Naive thymus-derived CD8-positive, alpha-beta T cell (primary cell): Measurements from ENCODE around the gene DPH2. TPM values are rescaled to one million over a fixed set of nuclear protein-coding genes. Genes with fewer than 3 reads are reported as not detected.

Source experiments
- ATAC-seq, 2 donors: fragments of 150-1000 bp; cut with Tn5 transposase in 1 of 2; sonication (Bioruptor Pico), chemical (Tn5 transposase) in 1 of 2; 1 replicate in 1 of 2; 2 replicates in 1 of 2; pipeline ENCODE4 v1.10.0; 2021; ENCODE audit warnings: mild to moderate bottlenecking in 2 of 2, moderate library complexity in 2 of 2
- POLR2A ChIA-PET: fragments of 350-600 bp; sonication (Branson Sonifier 250); formaldehyde crosslinking; loops from one replicate; lab custom pipeline; 2021; ENCODE audit warnings: antibody characterized with exemption; lab: Charles Lee
- DNase-seq, 10 donors: peaks; one replicate each; pipeline versions ENCODE4 v3.0.0 to v3.0.0-alpha.2; 2020 to 2022
- H3K27ac Mint-ChIP-seq, 10 donors: one replicate each; pipeline ENCODE4 v1.8.0; 2020 to 2022; ENCODE audit warnings: mild to moderate bottlenecking in 10 of 10, mixed read lengths in 10 of 10, moderate library complexity in 4 of 10, inconsistent platforms in 1 of 10
- H3K27me3 Mint-ChIP-seq, 5 donors: one replicate each; pipeline ENCODE4 v1.8.0; 2021 to 2022; ENCODE audit warnings: mixed read lengths in 5 of 5
- H3K36me3 Mint-ChIP-seq, 3 donors: one replicate each; pipeline ENCODE4 v1.8.0; 2020 to 2022; ENCODE audit warnings: mixed read lengths in 3 of 3, mild to moderate bottlenecking in 2 of 3, inconsistent platforms in 1 of 3
- H3K4me1 Mint-ChIP-seq, 4 donors: one replicate each; pipeline ENCODE4 v1.8.0; 2021 to 2022; ENCODE audit warnings: mixed read lengths in 4 of 4
- H3K4me3 Mint-ChIP-seq, 10 donors: one replicate each; pipeline ENCODE4 v1.8.0; 2020 to 2022; ENCODE audit warnings: mild to moderate bottlenecking in 10 of 10, mixed read lengths in 10 of 10, moderate library complexity in 6 of 10, inconsistent platforms in 1 of 10
- H3K9me3 Mint-ChIP-seq, 9 donors: one replicate each; pipeline ENCODE4 v1.8.0; 2020 to 2022; ENCODE audit warnings: mixed read lengths in 9 of 9, mild to moderate bottlenecking in 3 of 9, inconsistent platforms in 1 of 9, moderate library complexity in 1 of 9
- polyA plus RNA-seq, 3 donors: library from polyadenylated mRNA; unstranded; fragments of 300-500 nt; fragmentation: Illumina TruSeq; gene quantifications; one replicate each; pipeline ENCODE4 v1.2.3, GENCODE V29; 2021
- total RNA-seq, 8 experiments: library from RNA in 2 of 8; stranded (reverse) in 2 of 8; gene quantifications; one replicate each; pipeline ENCODE4 v1.2.3 and lab custom pipeline; 2021 to 2026

Gene DPH2
- total and polyA plus RNA-seq, 5 experiments from 2014 or later, result 30.2 to 40.4 (median 35.7) TPM

DNA sequence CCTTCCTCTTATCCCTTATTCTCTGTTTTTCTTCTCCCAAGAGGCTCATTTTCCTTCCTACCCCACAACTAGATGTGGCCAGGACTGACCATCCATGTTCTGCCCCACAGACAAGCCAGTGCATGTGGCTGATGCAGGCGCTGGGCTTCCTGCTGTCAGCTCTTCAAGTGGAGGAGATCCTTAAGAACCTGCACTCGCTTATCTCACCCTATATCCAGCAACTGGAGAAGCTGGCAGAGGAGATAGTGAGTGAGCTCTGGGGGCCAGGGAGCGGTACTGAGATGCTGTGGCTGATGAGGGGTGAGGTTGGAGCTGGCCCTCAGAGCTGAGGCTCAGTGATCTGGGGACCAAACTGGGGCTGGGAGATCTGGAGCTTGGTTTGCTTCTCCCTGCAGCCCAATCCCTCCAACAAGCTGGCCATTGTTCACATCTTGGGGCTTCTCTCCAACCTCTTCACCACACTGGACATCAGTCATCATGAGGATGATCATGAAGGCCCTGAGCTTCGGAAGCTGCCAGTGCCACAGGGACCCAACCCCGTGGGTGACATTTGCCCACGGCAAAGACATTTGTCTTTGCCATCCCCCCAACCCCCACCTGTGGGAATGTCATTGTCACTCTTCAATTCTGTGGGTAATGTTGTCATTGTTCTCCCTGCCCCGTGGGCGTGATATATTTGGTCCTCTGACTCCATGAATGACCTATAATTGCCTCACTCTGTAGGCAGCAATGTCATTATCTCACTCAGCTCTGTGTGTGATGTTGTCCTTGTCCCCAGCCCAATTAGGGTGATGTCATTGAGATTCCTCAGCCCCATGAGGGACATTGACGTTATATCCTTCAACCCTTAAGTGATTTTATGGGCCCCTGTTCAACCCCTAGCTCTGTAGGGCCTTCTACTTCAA lies 11.2 kb upstream of the DPH2 start:
- Mint-ChIP-seq H3K9me3 (no peaks in the 10 kb centered on the region), H3K27me3 (no peaks in the 10 kb centered on the region), H3K4me3 (no peak overlapping the region), H3K27ac (peak overlapping the region in 2 of 10 donors; percentile 43 to 66), H3K36me3 (peaks cover 5 to 32% (median 6%) of the 10 kb centered on the region in 3 donors), H3K4me1 (peaks cover 0 to 8% (median 0%) of the 10 kb centered on the region in 4 donors)
- ATAC-seq (no peak), DNase-seq (no peak)
- POLR2A ChIA-PET, result interaction anchor here (0.6 kb wide), 1 partner anchor 756 kb away, joined by 4 read pairs; no protein-coding TSS in a partner anchor

DNA sequence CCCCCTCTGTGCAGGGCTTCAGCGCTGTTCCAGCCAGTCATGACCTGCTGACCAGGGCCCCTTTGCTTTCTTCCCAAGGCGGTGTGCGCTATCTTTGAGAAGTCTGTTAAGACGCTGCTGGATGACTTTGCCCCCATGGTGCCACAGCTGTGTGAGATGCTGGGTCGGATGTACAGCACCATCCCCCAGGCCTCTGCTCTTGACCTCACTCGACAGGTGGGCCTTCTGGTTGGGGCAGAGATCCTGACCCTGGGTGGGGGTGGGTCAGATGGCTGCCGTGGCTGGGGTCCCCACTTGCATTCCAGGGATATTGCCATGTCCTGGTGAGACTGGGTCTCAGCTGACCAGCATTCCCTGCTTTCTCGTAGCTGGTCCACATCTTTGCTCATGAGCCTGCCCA lies 9.0 kb upstream of the DPH2 start:
- DNase-seq (no peak), ATAC-seq (no peak)
- no peak overlapping the region for H3K4me3 Mint-ChIP-seq
- POLR2A ChIA-PET, result no interaction called here
- H3K27ac Mint-ChIP-seq, result peak overlapping the region in 1 of 10 donors; percentile 67
- H3K36me3 Mint-ChIP-seq, result peaks cover 5 to 29% (median 6%) of the 10 kb centered on the region in 3 donors
- H3K4me1 Mint-ChIP-seq, result peaks cover 0 to 2% (median 0%) of the 10 kb centered on the region in 4 donors
- no peaks in the 10 kb centered on the region for H3K9me3 Mint-ChIP-seq
- H3K27me3 Mint-ChIP-seq, result no peaks in the 10 kb centered on the region

- Mint-ChIP-seq H3K4me1 (peaks cover 0 to 2% (median 0%) of the 10 kb centered on the region in 4 donors), H3K9me3 (no peaks in the 10 kb centered on the region), H3K27ac (no peak overlapping the region), H3K4me3 (no peak overlapping the region), H3K27me3 (no peaks in the 10 kb centered on the region), H3K36me3 (peaks cover 5 to 26% (median 6%) of the 10 kb centered on the region in 3 donors)
- DNase-seq, result no peak
- no peak for ATAC-seq
- POLR2A ChIA-PET, result interaction anchor here (0.6 kb wide), 1 partner anchor 408 kb away, joined by 4 read pairs; no protein-coding TSS in a partner anchor
These were observed 8.1 kb upstream of the DPH2 start for GRCh38 chr1:43961692-43962091.

- H3K9me3 Mint-ChIP-seq, result no peaks in the 10 kb centered on the region
- ATAC-seq (no peak), DNase-seq (no peak)
- peaks cover 0 to 2% (median 0%) of the 10 kb centered on the region in 4 donors for H3K4me1 Mint-ChIP-seq
- no peak overlapping the region for H3K4me3 Mint-ChIP-seq
- H3K27me3 Mint-ChIP-seq, result no peaks in the 10 kb centered on the region
- H3K36me3 Mint-ChIP-seq, result peaks cover 5 to 23% (median 6%) of the 10 kb centered on the region in 3 donors
- POLR2A ChIA-PET, result interaction anchor here (0.6 kb wide), 1 partner anchor 407 kb away, joined by 4 read pairs; no protein-coding TSS in a partner anchor
- H3K27ac Mint-ChIP-seq, result peak overlapping the region in 2 of 10 donors; percentile 29 to 31
These were observed 7.5 kb upstream of the DPH2 start for GRCh38 chr1:43962324-43962723.

DNA sequence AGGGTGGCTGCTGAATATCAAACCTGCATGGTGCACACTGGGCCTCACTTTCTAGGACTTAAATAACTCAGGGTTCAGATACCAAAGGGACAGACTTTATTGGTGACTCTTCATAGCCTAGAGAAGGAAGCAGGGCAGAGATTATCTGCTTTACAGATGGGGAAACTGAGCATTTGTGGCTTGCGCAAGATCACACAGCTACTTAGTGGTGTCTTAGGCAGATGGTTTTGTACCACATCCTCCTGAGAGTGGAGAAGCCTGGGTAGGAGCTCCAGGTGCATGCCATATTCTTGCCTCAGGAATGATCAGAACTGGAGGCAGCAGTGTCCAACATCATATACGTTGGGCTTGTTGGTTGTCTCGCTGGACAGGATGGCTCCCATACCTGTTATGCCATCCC lies 6.8 kb upstream of the DPH2 start:
- POLR2A ChIA-PET, result no interaction called here
- Mint-ChIP-seq H3K36me3 (peaks cover 5 to 24% (median 6%) of the 10 kb centered on the region in 3 donors), H3K9me3 (no peaks in the 10 kb centered on the region), H3K27me3 (no peaks in the 10 kb centered on the region), H3K4me3 (no peak overlapping the region), H3K27ac (no peak overlapping the region), H3K4me1 (peaks cover 0 to 2% (median 0%) of the 10 kb centered on the region in 4 donors)
- no peak for ATAC-seq
- no peak for DNase-seq

GRCh38 chr1:43963890-43964289 lies 5.9 kb upstream of the DPH2 start:
- peaks cover 0 to 3% (median under 1%) of the 10 kb centered on the region in 4 donors for H3K4me1 Mint-ChIP-seq
- POLR2A ChIA-PET, result no interaction called here
- no peaks in the 10 kb centered on the region for H3K27me3 Mint-ChIP-seq
- H3K4me3 Mint-ChIP-seq, result no peak overlapping the region
- ATAC-seq (no peak), DNase-seq (no peak)
- H3K9me3 Mint-ChIP-seq, result no peaks in the 10 kb centered on the region
- peaks cover 3 to 19% (median 5%) of the 10 kb centered on the region in 3 donors for H3K36me3 Mint-ChIP-seq
- H3K27ac Mint-ChIP-seq, result no peak overlapping the region

GRCh38 chr1:43965316-43965715 lies 4.5 kb upstream of the DPH2 start:
- ATAC-seq (no peak), DNase-seq (no peak)
- H3K4me1 Mint-ChIP-seq, result peaks cover 9 to 15% (median 12%) of the 10 kb centered on the region in 4 donors

GRCh38 chr1:43968348-43968948 lies 1.4 kb upstream of the DPH2 start:
- Mint-ChIP-seq H3K4me1 (peaks cover 9 to 27% (median 24%) of the 10 kb centered on the region in 4 donors), H3K4me3 (no peak overlapping the region), H3K27ac (no peak overlapping the region), H3K27me3 (no peaks in the 10 kb centered on the region), H3K9me3 (no peaks in the 10 kb centered on the region), H3K36me3 (peaks cover 0 to 11% (median 0%) of the 10 kb centered on the region in 3 donors)
- POLR2A ChIA-PET, result interaction anchor here (0.9 kb wide), 1 partner anchor 23 kb away, joined by 3 read pairs; no protein-coding TSS in a partner anchor
- DNase-seq, result no peak
- no peak for ATAC-seq

More at GRCh38 chr1:43965316-43965715, 4.5 kb upstream of the DPH2 start:
- POLR2A ChIA-PET, result no interaction called here
- Mint-ChIP-seq H3K9me3 (no peaks in the 10 kb centered on the region), H3K27ac (no peak overlapping the region), H3K27me3 (no peaks in the 10 kb centered on the region), H3K4me3 (no peak overlapping the region), H3K36me3 (peaks cover 0 to 16% (median 5%) of the 10 kb centered on the region in 3 donors)

- peak overlapping the region; percentile 89 to 96 (median 94) for H3K4me3 Mint-ChIP-seq
- DNase-seq (no peak), ATAC-seq (no peak)
These were observed 429 bp upstream of the DPH2 start for GRCh38 chr1:43969416-43969745.

GRCh38 chr1:43970502-43970901 lies 692 bp downstream of the DPH2 start:
- Mint-ChIP-seq H3K36me3 (peaks cover 0 to 11% (median 0%) of the 10 kb centered on the region in 3 donors), H3K27me3 (no peaks in the 10 kb centered on the region), H3K4me3 (peak overlapping the region; percentile 89 to 96 (median 94)), H3K4me1 (peaks cover 17 to 37% (median 36%) of the 10 kb centered on the region in 4 donors), H3K9me3 (no peaks in the 10 kb centered on the region), H3K27ac (peak overlapping the region in 6 of 10 donors; percentile 84 to 94 (median 90))
- ATAC-seq (no peak), DNase-seq (no peak)
- POLR2A ChIA-PET, result interaction anchor here (1.0 to 2.1 kb wide), 3 partner anchors 17 to 24 kb away, joined by 4 to 13 read pairs (median 6); partner anchors contain the start of gene IPO13

More at GRCh38 chr1:43969416-43969745, 429 bp upstream of the DPH2 start:
- no peaks in the 10 kb centered on the region for H3K27me3 Mint-ChIP-seq
- peak overlapping the region in 6 of 10 donors; percentile 76 to 94 (median 92) for H3K27ac Mint-ChIP-seq
- H3K36me3 Mint-ChIP-seq, result peaks cover 0 to 11% (median 0%) of the 10 kb centered on the region in 3 donors
- POLR2A ChIA-PET, result interaction anchor here (0.7 to 2.1 kb wide), 4 partner anchors 13 to 122 kb away, joined by 3 to 13 read pairs (median 4); partner anchors contain the start of gene IPO13
- H3K4me1 Mint-ChIP-seq, result peaks cover 17 to 36% (median 33%) of the 10 kb centered on the region in 4 donors
- no peaks in the 10 kb centered on the region for H3K9me3 Mint-ChIP-seq

GRCh38 chr1:43970911-43971310 lies 1.1 kb downstream of the DPH2 start:
- Mint-ChIP-seq H3K27me3 (no peaks in the 10 kb centered on the region), H3K9me3 (no peaks in the 10 kb centered on the region), H3K4me1 (peaks cover 20 to 41% (median 40%) of the 10 kb centered on the region in 4 donors), H3K4me3 (peak overlapping the region; percentile 89 to 96 (median 94)), H3K27ac (peak overlapping the region in 5 of 10 donors; percentile 13 to 94 (median 22)), H3K36me3 (peaks cover 0 to 11% (median 0%) of the 10 kb centered on the region in 3 donors)
- POLR2A ChIA-PET, result interaction anchor here (1.6 to 2.1 kb wide), 2 partner anchors 17 to 25 kb away, joined by 6 to 13 read pairs; partner anchors contain the start of gene IPO13
- ATAC-seq (no peak), DNase-seq (no peak)

- no peaks in the 10 kb centered on the region for H3K9me3 Mint-ChIP-seq
- ATAC-seq (no peak), DNase-seq (no peak)
- H3K4me3 Mint-ChIP-seq, result peak overlapping the region; percentile 89 to 96 (median 94)
- peaks cover 0 to 14% (median 0%) of the 10 kb centered on the region in 3 donors for H3K36me3 Mint-ChIP-seq
- peak overlapping the region in 1 of 10 donors; percentile 22 for H3K27ac Mint-ChIP-seq
- POLR2A ChIA-PET, result interaction anchor here (1.6 to 2.1 kb wide), 2 partner anchors 18 to 25 kb away, joined by 6 to 13 read pairs; partner anchors contain the start of gene IPO13
- H3K4me1 Mint-ChIP-seq, result peaks cover 21 to 47% (median 46%) of the 10 kb centered on the region in 4 donors
- no peaks in the 10 kb centered on the region for H3K27me3 Mint-ChIP-seq
These were observed 1.6 kb downstream of the DPH2 start for GRCh38 chr1:43971336-43971980.
